Sigmoid colon (tissue), 4 donors: ENCODE results near the gene COL4A5.

ENCODE experiments used
- POLR2AphosphoS5 ChIP-seq, 4 donors: sonication (generic); formaldehyde crosslinking; IDR thresholded peaks; one replicate each; pipeline ENCODE4 v1.6.1; 2017; ENCODE audit warnings: antibody characterized with exemption in 4 of 4
- TF ChIP-seq, protein P1 (sequence below), 4 experiments: fragments of 450-650 bp in 3 of 4; fragments of 200-600 bp in 1 of 4; IDR thresholded peaks; one replicate each; pipeline ENCODE4 v1.5.1; 2016 to 2019; ENCODE audit warnings: antibody characterized with exemption in 4 of 4, mild to moderate bottlenecking in 3 of 4, moderate library complexity in 2 of 4

- TF ChIP-seq POLR2AphosphoS5 (IDR thresholded peaks at IDR 0.05) = no peak
- TF ChIP-seq, protein P1, sequence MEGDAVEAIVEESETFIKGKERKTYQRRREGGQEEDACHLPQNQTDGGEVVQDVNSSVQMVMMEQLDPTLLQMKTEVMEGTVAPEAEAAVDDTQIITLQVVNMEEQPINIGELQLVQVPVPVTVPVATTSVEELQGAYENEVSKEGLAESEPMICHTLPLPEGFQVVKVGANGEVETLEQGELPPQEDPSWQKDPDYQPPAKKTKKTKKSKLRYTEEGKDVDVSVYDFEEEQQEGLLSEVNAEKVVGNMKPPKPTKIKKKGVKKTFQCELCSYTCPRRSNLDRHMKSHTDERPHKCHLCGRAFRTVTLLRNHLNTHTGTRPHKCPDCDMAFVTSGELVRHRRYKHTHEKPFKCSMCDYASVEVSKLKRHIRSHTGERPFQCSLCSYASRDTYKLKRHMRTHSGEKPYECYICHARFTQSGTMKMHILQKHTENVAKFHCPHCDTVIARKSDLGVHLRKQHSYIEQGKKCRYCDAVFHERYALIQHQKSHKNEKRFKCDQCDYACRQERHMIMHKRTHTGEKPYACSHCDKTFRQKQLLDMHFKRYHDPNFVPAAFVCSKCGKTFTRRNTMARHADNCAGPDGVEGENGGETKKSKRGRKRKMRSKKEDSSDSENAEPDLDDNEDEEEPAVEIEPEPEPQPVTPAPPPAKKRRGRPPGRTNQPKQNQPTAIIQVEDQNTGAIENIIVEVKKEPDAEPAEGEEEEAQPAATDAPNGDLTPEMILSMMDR (IDR thresholded peaks at IDR 0.05) = no peak
Measured at GRCh38 chrX:108417257-108417656, 22.4 kb upstream of the COL4A5 start.
